AG08396 (cell line): ENCODE data around the gene TATDN2.
"Not testable (repeated sequence)": the region's sequence is repeated elsewhere in the genome, so short reads cannot be mapped to it uniquely, and the experiment has no call there.

Experiments
- DNase-seq: peaks from one replicate; pipeline ENCODE4 v3.0.0; 2012; ENCODE audit warnings: low spot score, mixed read lengths

The TATDN2 gene

DNA sequence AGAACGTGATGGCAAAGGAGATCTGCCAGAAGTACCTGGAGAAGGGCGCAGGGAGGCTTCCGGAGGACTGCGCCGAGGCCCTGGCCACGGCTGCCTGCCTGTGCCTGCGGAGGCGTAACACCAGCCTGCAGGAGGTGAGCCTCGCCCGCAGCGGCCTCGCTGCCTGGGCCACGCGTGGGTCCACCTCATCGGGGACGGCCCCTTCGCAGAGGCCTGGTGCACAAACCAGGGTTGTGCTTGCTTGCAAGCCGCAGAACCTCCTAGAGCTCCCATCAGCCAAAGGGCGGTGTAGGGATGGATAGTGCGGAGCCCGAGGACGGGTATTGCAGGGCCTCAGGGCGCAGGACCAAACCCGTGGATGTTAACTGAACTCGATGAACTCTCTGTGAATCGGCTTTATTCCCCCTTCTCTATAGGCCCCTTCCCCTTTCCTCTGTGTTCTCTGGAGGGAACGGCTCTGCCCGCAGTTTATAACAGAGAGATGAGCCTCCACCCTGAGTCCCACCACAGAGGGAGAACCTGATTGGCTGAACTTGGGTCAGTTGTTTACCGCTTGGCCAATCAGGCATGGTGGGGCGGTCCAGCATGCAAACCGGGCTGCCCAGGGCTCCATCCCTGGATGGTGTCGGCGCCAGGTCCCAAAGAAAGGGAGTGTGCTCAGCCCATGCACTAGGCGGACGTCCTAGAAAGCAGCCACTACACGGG, 13.6 kb upstream of the TATDN2 start:
- DNase-seq, result no peak

DNA sequence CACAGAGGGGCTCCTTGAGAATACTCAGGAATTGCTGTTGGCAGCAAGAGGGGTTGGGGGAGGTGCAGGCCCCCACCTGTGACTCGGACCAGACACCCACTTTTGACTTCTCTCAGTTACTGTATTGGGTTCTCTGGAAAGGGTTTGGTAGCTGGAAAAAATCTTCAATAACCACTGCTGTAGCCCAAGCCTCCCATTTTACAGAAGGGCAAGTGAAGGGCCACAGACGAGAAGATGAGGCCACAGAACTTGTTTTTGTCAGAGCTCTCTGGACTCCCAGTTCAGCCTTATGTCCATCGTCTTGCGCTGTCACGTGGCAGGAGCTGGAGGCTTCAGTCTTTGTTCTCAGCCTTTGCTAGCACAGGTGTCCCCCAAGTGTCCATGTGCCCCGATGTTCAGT, 12.7 kb upstream of the TATDN2 start:
- no peak for DNase-seq

DNA sequence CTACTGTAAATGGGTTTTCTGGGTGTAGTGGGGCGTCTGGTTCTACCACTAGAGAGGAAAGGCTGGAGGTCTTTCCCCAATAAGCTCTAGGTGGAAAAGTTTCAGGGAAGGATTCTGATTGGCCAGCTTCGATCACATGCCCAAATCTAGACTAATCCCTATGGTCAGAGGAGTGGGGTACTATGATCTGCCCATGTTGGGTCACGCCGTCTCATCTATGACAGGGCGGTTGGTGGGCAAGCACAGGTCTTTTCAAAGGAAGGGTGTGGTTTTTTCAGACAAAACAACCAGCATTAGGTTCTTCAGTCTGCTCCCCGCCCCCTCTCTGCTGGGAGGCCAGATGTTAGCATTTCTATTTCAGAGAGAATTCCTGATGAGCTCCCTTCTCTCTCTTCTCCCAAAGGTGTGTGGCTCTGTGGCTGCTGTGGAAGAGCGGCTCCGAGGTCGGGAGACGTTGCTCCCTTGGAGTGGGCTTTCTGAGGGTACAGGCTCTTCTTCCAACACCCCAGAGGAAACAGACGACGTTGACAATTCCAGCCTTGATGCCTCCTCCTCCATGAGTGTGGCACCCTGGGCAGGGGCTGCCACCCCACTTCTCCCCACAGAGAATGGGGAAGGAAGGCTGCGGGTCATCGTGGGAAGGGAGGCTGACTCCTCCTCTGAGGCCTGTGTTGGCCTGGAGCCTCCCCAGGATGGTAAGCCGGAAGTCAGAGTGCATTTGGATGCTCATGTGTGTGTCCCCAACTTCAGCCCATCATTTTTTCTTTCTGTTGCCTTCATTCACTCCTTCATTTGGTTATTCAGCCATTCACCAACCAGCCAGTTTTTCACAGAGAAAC, 9.7 kb upstream of the TATDN2 start:
- no peak for DNase-seq

DNA sequence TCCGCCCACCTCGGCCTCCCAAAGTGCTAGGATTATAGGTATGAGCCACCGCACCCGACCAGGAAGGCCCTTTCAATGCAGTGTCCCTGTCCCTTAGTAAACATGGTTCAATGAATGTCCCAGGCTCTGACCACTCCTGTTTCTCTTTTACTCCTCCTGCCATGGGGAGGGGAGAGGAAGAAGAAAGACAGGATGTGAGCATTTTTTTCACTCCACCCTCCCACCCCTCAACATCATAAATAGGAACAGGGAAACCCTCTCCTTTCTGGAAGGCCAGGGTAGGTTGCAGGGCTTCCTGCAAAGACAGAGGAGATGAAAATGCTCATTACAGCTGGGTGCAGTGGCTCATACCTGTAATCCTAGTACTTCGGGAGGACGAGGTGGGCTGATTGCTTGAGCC, 7.5 kb upstream of the TATDN2 start:
- no peak for DNase-seq

DNA sequence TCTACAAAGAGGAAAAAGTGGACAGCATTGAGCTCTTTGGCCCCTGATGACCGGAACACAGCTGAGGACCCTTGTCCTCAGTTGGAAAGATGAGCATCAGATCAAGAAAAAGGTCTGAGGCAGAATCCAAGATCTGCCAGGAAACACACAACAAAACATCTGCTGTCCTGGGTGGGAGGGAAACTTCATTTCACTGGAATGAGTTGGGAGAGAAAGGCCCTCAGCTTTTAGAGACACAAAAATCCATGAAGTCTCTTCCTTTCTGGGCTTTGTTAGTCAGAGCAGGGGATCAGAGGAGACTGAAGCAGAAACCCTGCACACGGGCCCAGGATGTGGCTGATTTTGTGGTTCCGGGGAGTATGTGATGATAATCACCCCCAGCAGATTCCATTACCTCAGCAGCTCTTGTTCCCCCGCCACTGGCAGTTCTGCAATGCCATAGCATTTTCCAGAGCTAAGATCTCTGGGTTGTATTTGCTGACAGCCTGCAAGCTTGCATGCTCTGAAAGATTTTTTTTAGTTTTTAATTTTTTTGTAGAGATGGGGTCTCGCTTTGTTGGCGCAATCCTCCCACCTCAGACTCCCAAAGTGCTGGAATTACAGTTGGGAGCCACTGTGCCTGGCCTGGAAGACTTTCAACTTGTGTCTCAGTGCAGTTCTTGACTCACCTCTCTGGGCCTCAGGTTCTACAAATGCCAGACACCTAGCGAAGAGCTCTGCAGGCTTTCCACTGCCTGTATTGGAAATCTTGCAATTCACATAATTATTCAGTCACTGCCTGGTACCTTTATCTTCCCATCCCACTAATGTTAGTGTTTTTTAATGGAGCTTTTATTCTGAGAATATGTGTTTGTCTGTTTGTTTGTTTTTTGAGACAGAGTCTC, 5.8 kb upstream of the TATDN2 start:
- no peak for DNase-seq

DNA sequence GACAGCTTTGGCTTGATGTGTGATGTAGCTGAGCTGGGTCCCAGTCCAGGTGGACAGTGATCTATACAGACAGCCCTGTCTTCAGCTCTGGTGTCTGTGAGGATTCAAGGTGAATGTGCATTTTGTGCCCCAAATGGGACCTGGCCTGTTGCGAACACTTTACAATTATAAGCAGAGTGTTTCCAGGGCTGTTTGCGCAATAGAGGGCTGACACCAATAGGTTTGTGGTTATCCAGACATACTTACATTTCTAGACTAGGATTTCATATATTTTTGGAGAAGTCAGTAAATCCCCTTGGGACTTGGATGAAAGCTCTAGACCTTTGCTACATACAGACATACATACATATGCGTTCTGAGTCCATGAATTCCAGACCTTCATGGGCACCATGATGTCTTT, 4.2 kb upstream of the TATDN2 start:
- no peak for DNase-seq

DNA sequence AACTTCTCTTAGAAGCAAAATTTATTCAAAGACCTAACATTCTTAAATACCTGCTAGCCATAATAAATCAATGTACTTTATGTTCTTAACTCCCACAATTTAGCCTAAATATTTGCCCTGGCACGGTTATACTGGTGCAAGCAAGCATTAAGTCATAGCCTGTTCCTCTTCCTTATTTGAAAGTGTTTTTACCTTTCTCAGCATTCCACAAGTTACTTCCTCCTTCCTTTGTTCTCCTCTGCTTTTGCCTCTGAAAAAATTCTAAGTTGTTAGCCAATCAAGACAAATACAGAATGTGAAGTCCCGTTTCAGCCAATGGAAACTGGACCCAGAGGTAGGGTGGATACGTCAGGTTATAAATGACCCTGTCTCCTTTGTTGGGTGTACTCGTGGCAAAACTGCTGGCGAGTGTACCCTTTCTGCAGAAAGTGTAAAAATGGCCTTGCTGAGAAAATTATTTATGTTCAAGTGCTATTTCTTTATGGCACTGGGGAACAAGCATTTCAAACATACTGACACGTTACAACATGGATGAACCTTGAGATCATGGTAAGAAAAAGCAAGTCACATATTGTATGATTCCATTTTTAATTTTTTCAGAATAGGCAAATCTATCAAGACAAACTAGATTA, 3.1 kb upstream of the TATDN2 start:
- no peak for DNase-seq

DNA sequence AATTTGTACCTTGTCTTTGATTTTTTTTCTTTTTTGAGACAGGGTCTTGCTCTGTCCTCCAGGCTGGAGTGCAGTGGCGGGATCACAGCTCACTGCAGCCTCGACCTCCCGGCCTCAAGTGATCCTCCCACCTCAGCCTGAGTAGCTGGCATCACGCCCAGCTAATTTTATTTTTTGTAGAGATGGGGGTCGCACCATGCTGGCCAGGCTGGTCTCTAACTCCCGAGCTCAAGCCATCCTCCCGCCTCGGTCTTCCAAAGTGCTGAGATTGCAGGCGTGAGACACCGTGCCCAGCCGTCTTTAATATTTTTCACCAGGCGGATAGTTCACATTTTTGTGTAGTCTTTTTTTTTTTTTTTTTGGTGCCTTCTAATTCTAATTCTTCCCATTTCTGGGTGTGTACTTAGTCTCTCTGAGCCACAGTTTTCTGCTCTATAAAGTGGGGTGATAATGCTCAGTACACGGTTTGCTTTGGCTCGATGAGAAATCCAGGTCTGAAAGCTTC, 528 bp upstream of the TATDN2 start:
- no peak for DNase-seq

DNA sequence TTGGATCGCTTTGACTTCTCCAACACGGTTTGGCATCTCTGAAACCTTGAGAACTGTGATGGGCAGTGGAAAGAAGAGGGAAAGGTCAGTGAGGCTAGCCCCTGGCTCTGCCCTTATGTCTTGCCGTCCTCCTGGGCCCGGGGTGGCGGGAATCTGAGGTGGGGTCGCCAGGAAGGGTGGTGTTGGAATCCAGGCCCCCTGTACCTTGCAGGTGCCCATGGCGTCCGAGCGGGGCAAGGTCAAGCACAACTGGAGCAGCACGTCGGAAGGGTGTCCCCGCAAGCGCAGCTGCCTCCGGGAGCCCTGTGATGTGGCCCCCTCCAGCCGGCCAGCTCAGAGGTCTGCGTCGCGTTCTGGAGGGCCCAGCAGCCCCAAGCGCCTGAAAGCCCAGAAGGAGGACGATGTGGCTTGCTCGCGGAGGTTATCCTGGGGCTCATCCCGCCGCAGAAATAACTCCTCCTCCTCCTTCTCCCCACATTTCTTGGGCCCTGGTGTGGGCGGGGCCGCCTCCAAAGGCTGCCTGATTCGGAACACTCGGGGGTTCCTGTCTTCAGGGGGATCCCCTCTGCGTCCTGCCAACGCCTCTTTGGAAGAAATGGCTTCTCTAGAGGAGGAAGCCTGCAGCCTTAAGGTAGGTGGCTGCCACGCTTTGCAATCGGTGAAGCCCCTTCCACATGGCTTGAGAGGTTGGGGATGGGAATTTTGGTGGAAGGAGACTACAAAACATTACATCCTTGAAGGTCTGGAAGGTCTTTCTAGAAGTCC, 907 bp downstream of the TATDN2 start:
- peak; percentile 55 for DNase-seq

DNA sequence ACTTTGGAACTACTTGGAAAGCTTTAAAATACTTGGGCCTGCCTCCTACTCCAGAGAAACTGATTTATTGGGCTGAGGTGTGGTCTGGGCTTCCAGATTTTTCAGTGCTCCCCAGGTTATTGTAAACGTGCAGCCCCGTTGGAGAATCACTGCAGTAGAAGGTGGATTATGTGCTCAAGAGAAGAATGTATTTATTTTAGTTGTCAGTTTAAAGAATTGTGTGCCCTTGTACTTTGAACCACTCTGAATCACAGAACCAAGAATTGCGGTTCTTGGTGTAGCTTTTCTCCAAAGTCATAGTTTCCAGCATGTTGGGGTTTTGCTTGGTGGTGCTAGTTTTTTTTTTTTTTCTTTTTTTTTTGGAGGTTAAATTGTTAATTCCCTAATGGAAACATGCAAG, 1.6 kb downstream of the TATDN2 start:
- peak; percentile 46 for DNase-seq

DNA sequence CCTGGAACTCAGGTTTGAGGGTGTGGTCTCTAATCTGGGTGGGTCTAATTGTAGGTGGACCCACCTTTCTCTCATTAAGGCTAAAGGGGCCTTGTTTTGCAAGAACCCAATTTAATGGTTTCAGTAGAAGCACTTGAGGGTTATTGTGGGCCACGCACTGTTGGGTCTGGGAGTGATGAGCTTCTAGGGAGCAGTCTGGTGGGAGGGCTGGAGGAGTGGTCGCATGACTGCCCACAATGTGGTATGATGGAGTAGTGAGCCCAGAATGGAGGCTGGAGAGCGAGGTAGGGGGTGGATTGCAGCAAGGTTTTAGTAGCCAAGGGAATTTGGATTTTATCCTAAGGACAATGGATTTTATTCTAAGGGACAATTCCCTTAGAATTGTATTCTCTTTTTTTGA, 2.7 kb downstream of the TATDN2 start:
- no peak for DNase-seq

DNA sequence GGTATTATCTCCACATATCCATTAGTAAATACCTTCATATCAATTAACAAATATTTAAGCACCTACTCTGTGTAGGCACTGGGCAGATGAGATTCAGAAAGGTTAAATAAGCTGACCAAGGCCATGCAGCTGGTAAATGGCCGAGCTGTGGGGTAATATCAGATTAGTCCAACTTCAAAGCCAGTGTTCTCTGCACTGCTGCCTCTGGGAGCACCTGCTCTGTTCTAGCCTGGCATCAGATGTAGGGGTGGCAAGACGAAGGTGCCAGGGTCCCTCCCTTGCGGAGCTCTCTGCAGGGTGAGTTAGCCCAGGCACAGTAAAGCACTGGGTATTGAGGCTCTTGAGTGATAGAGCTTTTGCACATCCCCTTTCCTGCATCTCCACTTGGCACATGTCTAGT, 5.5 kb downstream of the TATDN2 start:
- no peak for DNase-seq

DNA sequence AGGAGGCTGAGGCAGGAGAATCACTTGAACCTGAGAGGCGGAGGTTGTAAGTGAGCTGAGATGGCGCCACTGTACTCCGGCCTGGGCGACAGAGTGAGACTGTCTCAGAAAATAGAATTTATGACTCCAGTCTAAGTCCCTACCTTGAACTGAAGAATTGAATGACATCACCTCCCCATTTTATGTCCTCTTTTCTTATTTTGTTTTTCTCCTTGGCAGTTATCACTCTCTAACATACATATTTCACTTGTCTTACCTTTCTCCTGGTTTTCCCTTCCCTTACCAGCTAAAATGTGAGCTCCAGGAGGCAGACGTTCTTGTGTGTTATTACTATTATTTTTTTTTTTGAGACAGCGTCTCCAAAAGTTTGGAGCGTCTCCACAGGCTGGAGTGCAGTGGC, 7.6 kb downstream of the TATDN2 start:
- no peak for DNase-seq

DNA sequence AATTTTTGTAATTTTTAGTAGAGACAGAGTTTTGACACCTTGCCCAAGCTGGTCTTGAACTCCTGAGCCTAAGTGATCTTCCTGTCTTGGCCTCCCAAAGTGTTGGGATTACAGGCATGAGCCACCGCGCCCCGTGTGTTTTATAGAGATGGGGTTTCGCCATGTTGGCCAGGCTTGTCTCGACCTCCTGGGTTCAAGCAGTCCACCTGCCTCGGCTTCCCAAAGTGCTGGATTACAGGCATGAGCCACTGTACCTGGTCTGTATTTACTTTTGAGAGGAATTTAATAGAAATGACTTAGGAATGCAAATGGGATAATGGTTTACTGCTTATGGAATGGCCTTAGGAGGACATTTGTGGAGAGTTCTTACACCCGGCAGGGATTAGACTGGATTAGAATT, 10.8 kb downstream of the TATDN2 start:
- DNase-seq, result no peak

DNA sequence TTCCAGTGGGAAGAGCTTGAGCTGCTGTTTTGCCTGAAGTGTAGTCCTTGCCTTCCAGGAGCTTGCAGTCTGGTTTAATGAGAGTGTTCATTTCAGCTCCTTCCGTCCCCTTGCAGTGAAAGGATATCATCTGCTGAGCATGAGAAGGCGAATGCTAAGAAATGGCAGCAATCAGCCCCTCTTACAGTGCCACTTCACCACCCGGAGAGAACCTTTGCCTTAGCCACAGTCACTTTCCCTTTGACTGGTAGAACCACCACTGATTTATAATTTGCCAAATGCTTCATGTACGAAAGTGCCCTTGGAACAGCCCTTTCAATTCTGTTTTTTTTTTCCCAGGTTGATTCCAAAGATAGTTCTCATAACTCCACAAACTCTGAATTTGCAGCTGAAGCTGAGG, 11.5 kb downstream of the TATDN2 start:
- DNase-seq, result no peak

DNA sequence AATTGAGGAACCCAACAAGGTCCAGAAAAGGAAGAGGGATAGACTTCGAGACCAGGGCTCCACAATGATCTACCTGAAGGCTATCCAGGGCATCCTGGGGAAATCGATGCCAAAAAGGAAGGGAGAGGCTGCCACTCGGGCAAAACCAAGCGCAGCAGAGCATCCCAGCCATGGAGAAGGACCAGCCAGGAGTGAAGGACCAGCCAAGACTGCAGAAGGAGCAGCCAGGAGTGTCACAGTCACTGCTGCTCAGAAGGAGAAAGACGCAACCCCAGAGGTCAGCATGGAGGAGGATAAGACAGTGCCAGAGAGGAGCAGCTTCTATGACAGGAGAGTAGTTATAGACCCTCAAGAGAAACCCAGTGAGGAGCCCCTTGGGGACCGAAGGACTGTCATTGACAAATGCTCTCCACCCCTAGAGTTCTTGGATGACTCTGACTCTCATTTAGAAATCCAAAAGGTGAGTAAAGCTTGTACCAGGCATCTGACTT, 12.0 kb downstream of the TATDN2 start:
- DNase-seq, result no peak

DNA sequence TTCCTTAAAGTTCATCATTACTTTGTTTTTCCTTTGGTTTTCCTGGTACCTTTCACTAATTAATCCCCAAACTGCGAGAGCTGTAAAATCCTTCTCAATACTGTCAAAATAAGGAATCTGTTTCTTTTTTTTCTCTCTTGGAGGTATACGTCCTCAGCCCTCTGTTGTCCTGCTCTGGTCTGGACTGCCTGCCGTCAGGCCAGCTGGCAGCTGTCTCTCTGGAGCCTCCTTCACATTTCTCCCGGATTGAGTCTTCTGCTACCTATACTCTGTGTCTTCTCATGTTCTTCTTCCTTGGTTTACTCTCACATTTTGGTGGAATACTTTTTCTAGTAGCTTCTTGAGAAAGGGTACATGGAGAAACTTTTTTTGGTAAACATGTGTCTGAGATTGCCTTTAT, 13.8 kb downstream of the TATDN2 start:
- no peak for DNase-seq

DNA sequence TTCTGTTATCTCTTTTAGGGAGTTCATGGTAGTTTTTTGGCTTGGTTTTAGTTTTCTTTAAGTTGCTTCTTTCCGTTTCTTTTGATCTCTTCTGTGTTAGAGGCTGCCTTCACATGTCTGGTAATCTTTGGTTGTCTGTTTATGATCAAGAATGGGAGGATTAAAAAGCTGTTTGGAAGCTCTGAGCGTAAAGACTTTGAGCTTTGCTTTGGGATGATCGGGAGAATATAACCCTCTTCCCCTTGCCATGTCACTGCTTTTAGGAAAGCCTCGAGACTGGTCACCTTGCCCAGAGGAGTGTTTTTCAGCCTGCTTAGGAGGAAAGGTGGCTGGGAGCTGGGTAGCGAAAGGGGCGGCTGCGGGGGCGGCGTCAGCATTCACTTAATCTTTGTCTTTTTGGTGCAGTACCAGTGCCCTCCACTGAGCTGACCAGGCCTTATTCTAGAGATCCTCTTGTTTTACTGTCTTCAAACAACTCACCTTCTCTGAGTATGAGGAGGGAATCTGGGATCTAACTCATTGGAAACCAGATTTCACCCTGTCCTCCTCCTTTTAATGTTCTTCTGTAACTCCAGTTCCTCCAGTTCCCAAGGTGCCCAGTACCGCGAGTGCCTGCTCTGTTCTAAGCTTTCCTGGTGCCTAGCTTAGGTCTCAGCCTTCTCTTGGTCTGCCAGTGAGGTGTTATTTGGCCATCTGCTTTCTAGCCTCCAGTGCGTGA, 15.5 kb downstream of the TATDN2 start:
- peak; percentile 61 for DNase-seq

DNA sequence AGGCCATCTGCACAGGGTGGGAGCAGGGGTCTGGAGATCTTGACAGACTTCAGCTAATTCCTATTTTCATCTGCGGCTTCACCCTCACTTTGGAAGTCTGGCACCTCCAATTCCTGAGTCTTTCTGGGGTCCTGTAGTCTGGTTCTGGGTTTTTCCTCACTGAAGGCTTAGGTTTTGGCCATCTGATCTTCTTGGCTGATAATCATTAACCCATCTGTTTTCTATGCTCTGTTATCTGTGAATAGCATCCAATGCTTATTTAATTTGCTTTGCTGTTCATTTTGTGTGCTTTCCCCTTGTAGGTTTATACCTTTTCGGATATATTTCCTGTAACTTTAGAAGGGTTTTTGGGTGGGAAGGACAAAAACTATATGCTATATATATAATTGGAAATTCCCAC, 17.6 kb downstream of the TATDN2 start:
- no peak for DNase-seq

DNA sequence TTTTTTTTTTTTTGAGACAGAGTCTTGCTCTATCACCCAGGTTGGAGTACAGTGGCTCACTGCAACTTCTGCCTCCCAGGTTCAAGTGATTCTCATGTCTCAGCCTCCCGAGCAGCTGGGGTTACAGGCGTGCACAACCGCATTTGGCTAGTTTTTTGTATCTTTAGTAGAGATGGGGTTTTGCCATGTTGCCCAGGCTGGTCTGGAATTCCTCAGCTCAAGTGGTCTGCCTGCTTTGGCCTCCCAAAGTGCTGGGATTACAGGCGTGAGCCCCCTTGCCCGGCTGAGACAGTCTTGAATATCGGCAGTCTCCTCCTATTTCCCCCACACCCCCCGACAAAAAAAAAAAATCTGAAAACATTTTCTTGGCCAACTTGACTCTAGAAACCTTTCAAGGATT, 18.7 kb downstream of the TATDN2 start:
- not testable (repeated sequence) for DNase-seq
